AG09309 (cell line): ENCODE data around the gene BCAR3.

Experiments used
- DNase-seq: peaks from one replicate; pipeline ENCODE4 v3.0.0-alpha.2; 2010; ENCODE audit warnings: low read depth
- H3K4me3 ChIP-seq: 2 replicates; pipeline ENCODE4 v1.5.1; 2011; ENCODE audit warnings: mild to moderate bottlenecking, low read depth, low read length, moderate library complexity; ENCODE audit not compliant: control insufficient read depth
- CTCF ChIP-seq: IDR thresholded peaks from 2 replicates; pipeline ENCODE4 v1.5.1; 2011; ENCODE audit warnings: mild to moderate bottlenecking, low read depth, low read length, inconsistent platforms; ENCODE audit not compliant: insufficient read depth, control insufficient read depth; ENCODE audit errors: missing control alignments

BCAR3 gene

GRCh38 chr1:93695411-93696005 is 13.9 kb upstream of the BCAR3 start:
- DNase-seq, result no peak
- TF ChIP-seq CTCF, result no peak
- no peak overlapping the region for H3K4me3 ChIP-seq

- TF ChIP-seq CTCF, result no peak
- no peak for DNase-seq
- H3K4me3 ChIP-seq, result no peak overlapping the region
Measured at GRCh38 chr1:93694819-93695218, 13.2 kb upstream of the BCAR3 start.

GRCh38 chr1:93694039-93694438 is 12.4 kb upstream of the BCAR3 start:
- no peak for DNase-seq
- no peak overlapping the region for H3K4me3 ChIP-seq
- TF ChIP-seq CTCF, result no peak

GRCh38 chr1:93692983-93693591 is 11.4 kb upstream of the BCAR3 start:
- H3K4me3 ChIP-seq, result no peak overlapping the region
- no peak for DNase-seq
- no peak for TF ChIP-seq CTCF

- H3K4me3 ChIP-seq, result no peak overlapping the region
- no peak for TF ChIP-seq CTCF
- no peak for DNase-seq
Measured at GRCh38 chr1:93692451-93692861, 10.8 kb upstream of the BCAR3 start.

- DNase-seq, result no peak
- TF ChIP-seq CTCF, result no peak
- H3K4me3 ChIP-seq, result no peak overlapping the region
Measured at GRCh38 chr1:93692026-93692425, 10.4 kb upstream of the BCAR3 start.
